CD4-positive, alpha-beta memory T cell (primary cell): Measurements from ENCODE around the gene CDCP2. TPM values are rescaled to one million over a fixed set of nuclear protein-coding genes. Genes with fewer than 3 reads are reported as not detected.

Experiments used
- CTCF ChIA-PET: fragments of 350-600 bp; sonication (Branson Sonifier 250); formaldehyde crosslinking; loops from one replicate; lab custom pipeline; 2021; ENCODE audit warnings: inconsistent platforms; ENCODE audit not compliant: partially characterized antibody; lab: Charles Lee
- POLR2A ChIA-PET: fragments of 350-600 bp; sonication (Branson Sonifier 250); formaldehyde crosslinking; loops from one replicate; lab custom pipeline; 2021; ENCODE audit not compliant: partially characterized antibody; lab: Charles Lee
- DNase-seq, 5 donors: peaks; one replicate each; pipeline versions ENCODE4 v3.0.0 to v3.0.0-alpha.2; 2020 to 2022; ENCODE audit warnings: mixed read lengths in 1 of 5
- H3K27ac ChIP-seq: one replicate; pipeline ENCODE4 v1.7.0; 2013; ENCODE audit warnings: low read depth, low read length
- H3K27me3 ChIP-seq: 2 replicates; pipeline ENCODE4 v1.7.0; 2013; ENCODE audit warnings: mild to moderate bottlenecking, low read length, moderate library complexity; ENCODE audit not compliant: insufficient read depth
- H3K36me3 ChIP-seq: 2 replicates; pipeline ENCODE4 v1.7.0; 2013; ENCODE audit warnings: mild to moderate bottlenecking, low read length, moderate library complexity; ENCODE audit not compliant: insufficient read depth
- H3K4me1 ChIP-seq: 2 replicates; pipeline ENCODE4 v1.7.0; 2013; ENCODE audit warnings: mild to moderate bottlenecking, low read length, moderate library complexity; ENCODE audit not compliant: insufficient read depth
- H3K4me3 ChIP-seq, 2 donors: one replicate each; pipeline ENCODE4 v1.7.0; 2013; ENCODE audit warnings: low read length in 2 of 2, mild to moderate bottlenecking in 1 of 2
- H3K9me3 ChIP-seq, 2 donors: one replicate each; pipeline ENCODE4 v1.7.0; 2013; ENCODE audit warnings: low read length in 2 of 2, control low read depth in 1 of 2; ENCODE audit not compliant: control insufficient read depth in 1 of 2
- H3K27ac Mint-ChIP-seq, 7 donors: one replicate each; pipeline ENCODE4 v1.8.0; 2020 to 2021; ENCODE audit warnings: mixed read lengths in 7 of 7, mild to moderate bottlenecking in 6 of 7, inconsistent platforms in 3 of 7, moderate library complexity in 3 of 7
- H3K27me3 Mint-ChIP-seq, 2 donors: one replicate each; pipeline ENCODE4 v1.8.0; 2020 to 2021; ENCODE audit warnings: mixed read lengths in 2 of 2
- H3K36me3 Mint-ChIP-seq, 2 donors: one replicate each; pipeline ENCODE4 v1.8.0; 2020 to 2021; ENCODE audit warnings: mixed read lengths in 2 of 2, inconsistent platforms in 1 of 2, mild to moderate bottlenecking in 1 of 2
- H3K4me1 Mint-ChIP-seq, 4 donors: one replicate each; pipeline ENCODE4 v1.8.0; 2020 to 2021; ENCODE audit warnings: mixed read lengths in 4 of 4, mild to moderate bottlenecking in 1 of 4
- H3K4me3 Mint-ChIP-seq, 8 donors: one replicate each; pipeline ENCODE4 v1.8.0; 2020 to 2021; ENCODE audit warnings: mixed read lengths in 8 of 8, mild to moderate bottlenecking in 7 of 8, moderate library complexity in 6 of 8, inconsistent platforms in 3 of 8
- H3K9me3 Mint-ChIP-seq, 8 donors: one replicate each; pipeline ENCODE4 v1.8.0; 2020 to 2021; ENCODE audit warnings: mixed read lengths in 8 of 8, mild to moderate bottlenecking in 5 of 8, inconsistent platforms in 3 of 8, moderate library complexity in 1 of 8
- intact Hi-C: fragments of 100-400 bp; cut with micrococcal nuclease; formaldehyde crosslinking; loops from one replicate; pipeline ENCODE4 v1.15.1; 2023
- polyA plus RNA-seq, 2 donors: library from polyadenylated mRNA; unstranded; fragments of 300-500 nt; fragmentation: Illumina TruSeq; gene quantifications; one replicate each; pipeline ENCODE4 v1.2.3, GENCODE V29; 2021
- total RNA-seq, 2 experiments: library from RNA; stranded (reverse); gene quantifications; one replicate each; pipeline ENCODE4 v1.2.3, GENCODE V29; 2021

CDCP2 gene
- total RNA-seq (under 1 TPM in 1 of 2 experiments, not detected in 1; 0.19 TPM), polyA plus RNA-seq (not detected)

- Mint-ChIP-seq H3K27me3 (no peaks in the 10 kb centered on the region), H3K4me3 (no peak within 1 kb of the TSS), H3K4me1 (peaks cover 0 to 2% (median 0%) of the 10 kb centered on the region in 4 donors), H3K9me3 (no peaks in the 10 kb centered on the region), H3K27ac (no peak within 1 kb of the TSS), H3K36me3 (no peaks in the 10 kb centered on the region)
- Histone ChIP-seq H3K9me3 (no peaks in the 10 kb centered on the region), H3K4me1 (no peaks in the 10 kb centered on the region), H3K27ac (no peak within 1 kb of the TSS), H3K27me3 (no peaks in the 10 kb centered on the region), H3K36me3 (no peaks in the 10 kb centered on the region), H3K4me3 (no peak within 1 kb of the TSS)
- intact Hi-C loops, result no loop called here
- ChIA-PET CTCF (no interaction called here), POLR2A (no interaction called here)
- no peak for DNase-seq
These were observed at the start of gene CDCP2 for GRCh38 chr1:54152696-54153095. Gene CDCP2 (minus strand): TSS chr1:54153000. CDS start chr1:54152922, 78 bp downstream.

- peaks cover 29% of the 10 kb centered on the region for H3K4me1 ChIP-seq
- peak in 1 of 5 donors; percentile 5 for DNase-seq
- Mint-ChIP-seq H3K9me3 (no peaks in the 10 kb centered on the region), H3K4me3 (peak overlapping the region; percentile 89 to 95 (median 92)), H3K4me1 (peaks cover 17 to 40% (median 30%) of the 10 kb centered on the region in 4 donors), H3K27ac (peak overlapping the region; percentile 83 to 95 (median 93)), H3K27me3 (no peaks in the 10 kb centered on the region), H3K36me3 (peaks cover 8 to 27% of the 10 kb centered on the region in 2 donors)
- peak overlapping the region; percentile 76 to 83 for H3K4me3 ChIP-seq
- H3K36me3 ChIP-seq, result peaks cover 13% of the 10 kb centered on the region
- H3K9me3 ChIP-seq, result no peaks in the 10 kb centered on the region
- intact Hi-C loops, result loop anchor here (1.0 to 5.0 kb wide), 2 partner anchors 207 to 287 kb away; no protein-coding TSS in a partner anchor
- CTCF ChIA-PET, result interaction anchor here (0.9 to 2.6 kb wide), 3 partner anchors 19 to 601 kb away, joined by 3 to 8 read pairs (median 4); no protein-coding TSS in a partner anchor
- no peaks in the 10 kb centered on the region for H3K27me3 ChIP-seq
- H3K27ac ChIP-seq, result peak overlapping the region; percentile 72
- POLR2A ChIA-PET, result interaction anchor here (0.7 to 2.6 kb wide), 13 partner anchors 10 to 289 kb away, joined by 3 to 20 read pairs (median 3); partner anchors contain the start of gene SSBP3
These were observed 47.8 kb upstream of the CDCP2 start for GRCh38 chr1:54200519-54200997.

GRCh38 chr1:54199765-54200518 lies 47.1 kb upstream of the CDCP2 start, which contains the start of the genes CYB5RL and MRPL37:
Gene CYB5RL (minus strand): TSS chr1:54200030. CDS start chr1:54195616, 4,414 bp downstream.
Gene MRPL37 (plus strand): TSS chr1:54200167. CDS start chr1:54200244, 77 bp downstream.
- peak within 1 kb of the TSS; percentile 83 to 95 (median 93) for H3K27ac Mint-ChIP-seq
- peak within 1 kb of the TSS; percentile 72 for H3K27ac ChIP-seq
- intact Hi-C loops, result loop anchor here (1.0 to 5.0 kb wide), 2 partner anchors 207 to 287 kb away; no protein-coding TSS in a partner anchor
- H3K4me1 Mint-ChIP-seq, result peaks cover 17 to 40% (median 30%) of the 10 kb centered on the region in 4 donors
- peak; percentile 90 to 95 (median 92) for DNase-seq
- H3K9me3 Mint-ChIP-seq, result no peaks in the 10 kb centered on the region
- H3K4me3 Mint-ChIP-seq, result peak within 1 kb of the TSS; percentile 89 to 95 (median 92)
- H3K4me3 ChIP-seq, result peak within 1 kb of the TSS; percentile 76 to 83
- peaks cover 2 to 20% of the 10 kb centered on the region in 2 donors for H3K36me3 Mint-ChIP-seq
- POLR2A ChIA-PET, result interaction anchor here (0.6 to 2.6 kb wide), 16 partner anchors 10 to 289 kb away, joined by 3 to 20 read pairs (median 4); partner anchors contain the start of genes IFT25, LRRC42 and SSBP3
- H3K9me3 ChIP-seq, result no peaks in the 10 kb centered on the region
- peaks cover 7% of the 10 kb centered on the region for H3K36me3 ChIP-seq
- CTCF ChIA-PET, result interaction anchor here (0.9 to 2.6 kb wide), 3 partner anchors 18 to 602 kb away, joined by 3 to 8 read pairs (median 4); no protein-coding TSS in a partner anchor
- no peaks in the 10 kb centered on the region for H3K27me3 Mint-ChIP-seq
- H3K27me3 ChIP-seq, result no peaks in the 10 kb centered on the region
- peaks cover 29% of the 10 kb centered on the region for H3K4me1 ChIP-seq

- H3K27ac Mint-ChIP-seq, result peak overlapping the region in 6 of 7 donors; percentile 83 to 95 (median 93)
- peaks cover 5 to 20% of the 10 kb centered on the region in 2 donors for H3K36me3 Mint-ChIP-seq
- intact Hi-C loops, result no loop called here
- no peaks in the 10 kb centered on the region for H3K9me3 Mint-ChIP-seq
- ChIA-PET CTCF (interaction anchor here (0.9 to 2.6 kb wide), 3 partner anchors 17 to 602 kb away, joined by 3 to 8 read pairs (median 4); no protein-coding TSS in a partner anchor), POLR2A (interaction anchor here (0.6 to 2.6 kb wide), 14 partner anchors 9 to 290 kb away, joined by 3 to 20 read pairs (median 4); partner anchors contain the start of genes IFT25, LRRC42 and SSBP3)
- no peaks in the 10 kb centered on the region for H3K27me3 Mint-ChIP-seq
- Histone ChIP-seq H3K27ac (peak overlapping the region; percentile 72), H3K9me3 (no peaks in the 10 kb centered on the region), H3K36me3 (peaks cover under 1% of the 10 kb centered on the region), H3K4me1 (peaks cover 29% of the 10 kb centered on the region), H3K4me3 (peak overlapping the region; percentile 76 to 83), H3K27me3 (no peaks in the 10 kb centered on the region)
- peak overlapping the region; percentile 89 to 95 (median 92) for H3K4me3 Mint-ChIP-seq
- H3K4me1 Mint-ChIP-seq, result peaks cover 17 to 40% (median 30%) of the 10 kb centered on the region in 4 donors
- no peak for DNase-seq
These were observed 46.5 kb upstream of the CDCP2 start for GRCh38 chr1:54199151-54199764.

GRCh38 chr1:54193453-54193852 lies 40.7 kb upstream of the CDCP2 start:
- no peaks in the 10 kb centered on the region for H3K27me3 ChIP-seq
- H3K4me3 Mint-ChIP-seq, result no peak overlapping the region
- no peak overlapping the region for H3K27ac Mint-ChIP-seq
- DNase-seq, result no peak
- peaks cover 0 to 1% (median 0%) of the 10 kb centered on the region in 8 donors for H3K9me3 Mint-ChIP-seq
- H3K4me1 Mint-ChIP-seq, result no peaks in the 10 kb centered on the region
- no peak overlapping the region for H3K4me3 ChIP-seq
- peaks cover 27 to 29% of the 10 kb centered on the region in 2 donors for H3K36me3 Mint-ChIP-seq
- no peaks in the 10 kb centered on the region for H3K4me1 ChIP-seq
- H3K27ac ChIP-seq, result no peak overlapping the region
- POLR2A ChIA-PET, result no interaction called here
- no peaks in the 10 kb centered on the region for H3K9me3 ChIP-seq
- CTCF ChIA-PET, result no interaction called here
- intact Hi-C loops, result no loop called here
- peaks cover 8% of the 10 kb centered on the region for H3K36me3 ChIP-seq
- no peaks in the 10 kb centered on the region for H3K27me3 Mint-ChIP-seq

- Mint-ChIP-seq H3K9me3 (peaks cover 0 to 4% (median 0%) of the 10 kb centered on the region in 8 donors), H3K27ac (peak overlapping the region in 1 of 7 donors; percentile 42), H3K4me3 (no peak overlapping the region), H3K36me3 (peaks cover 36 to 46% of the 10 kb centered on the region in 2 donors), H3K4me1 (no peaks in the 10 kb centered on the region), H3K27me3 (no peaks in the 10 kb centered on the region)
- DNase-seq, result no peak
- H3K27ac ChIP-seq, result no peak overlapping the region
- no peaks in the 10 kb centered on the region for H3K4me1 ChIP-seq
- intact Hi-C loops, result no loop called here
- H3K4me3 ChIP-seq, result no peak overlapping the region
- no peaks in the 10 kb centered on the region for H3K9me3 ChIP-seq
- peaks cover 8% of the 10 kb centered on the region for H3K36me3 ChIP-seq
- ChIA-PET CTCF (no interaction called here), POLR2A (no interaction called here)
- no peaks in the 10 kb centered on the region for H3K27me3 ChIP-seq
These were observed 38.7 kb upstream of the CDCP2 start for GRCh38 chr1:54191525-54191924.
